ENCODE results near the gene SRP54.
"Not testable (repeated sequence)": the region's sequence is repeated elsewhere in the genome, so short reads cannot be mapped to it uniquely, and the experiment has no call there.

The SRP54 gene

GRCh38 chr14:35032562-35032961 lies 49.8 kb downstream of the SRP54 start:
- TF ChIP-seq CTCF (IDR thresholded peaks at IDR 0.05; ENCODE audit: borderline replicate concordance, insufficient read depth, low read depth, low read length), result no peak
- H3K4me3 ChIP-seq (ENCODE audit: low read depth, low read length), result no peak overlapping the region

- H3K4me3 ChIP-seq (ENCODE audit: low read depth, low read length), result no peak overlapping the region
- TF ChIP-seq CTCF (IDR thresholded peaks at IDR 0.05; ENCODE audit: borderline replicate concordance, insufficient read depth, low read depth, low read length), result no peak
Measured at GRCh38 chr14:35034440-35034833, 51.6 kb downstream of the SRP54 start.

GRCh38 chr14:35034944-35035554 lies 52.3 kb downstream of the SRP54 start:
- H3K4me3 ChIP-seq (ENCODE audit: low read depth, low read length), result not testable (repeated sequence)

- not testable (repeated sequence) for H3K4me3 ChIP-seq (ENCODE audit: low read depth, low read length)
Measured at GRCh38 chr14:35038312-35038711, 55.5 kb downstream of the SRP54 start.

- H3K4me3 ChIP-seq (ENCODE audit: low read depth, low read length), result no peak overlapping the region
- no peak for TF ChIP-seq CTCF (IDR thresholded peaks at IDR 0.05; ENCODE audit: borderline replicate concordance, insufficient read depth, low read depth, low read length)
Measured at GRCh38 chr14:35042632-35043031, 59.8 kb downstream of the SRP54 start.

- no peak for TF ChIP-seq CTCF (IDR thresholded peaks at IDR 0.05; ENCODE audit: borderline replicate concordance, insufficient read depth, low read depth, low read length)
- H3K4me3 ChIP-seq (ENCODE audit: low read depth, low read length), result no peak overlapping the region
Measured at GRCh38 chr14:35043046-35043445, 60.3 kb downstream of the SRP54 start.

GRCh38 chr14:35044939-35045797 lies 62.4 kb downstream of the SRP54 start:
- TF ChIP-seq CTCF (IDR thresholded peaks at IDR 0.05; ENCODE audit: borderline replicate concordance, insufficient read depth, low read depth, low read length), result no peak

GRCh38 chr14:35045798-35046047 lies 62.9 kb downstream of the SRP54 start:
- no peak for TF ChIP-seq CTCF (IDR thresholded peaks at IDR 0.05; ENCODE audit: borderline replicate concordance, insufficient read depth, low read depth, low read length)
- H3K4me3 ChIP-seq (ENCODE audit: low read depth, low read length), result peak overlapping the region; percentile 61

More at GRCh38 chr14:35044939-35045797, 62.4 kb downstream of the SRP54 start:
- H3K4me3 ChIP-seq (ENCODE audit: low read depth, low read length), result peak overlapping the region; percentile 61

All from GM12875 (cell line).